Stimulated activated CD4-positive, alpha-beta T cell treated with anti-CD3 and anti-CD28 coated beads, Interleukin-4, amount 100 ng/mL, for 24 hours (primary cell): ENCODE results near the gene AKAP14.
"Not testable (repeated sequence)": the region's sequence is repeated elsewhere in the genome, so short reads cannot be mapped to it uniquely, and the experiment has no call there.

Experiments used
- DNase-seq: peaks from one replicate; pipeline ENCODE4 v3.0.0-alpha.2; 2020

AKAP14 gene

DNA sequence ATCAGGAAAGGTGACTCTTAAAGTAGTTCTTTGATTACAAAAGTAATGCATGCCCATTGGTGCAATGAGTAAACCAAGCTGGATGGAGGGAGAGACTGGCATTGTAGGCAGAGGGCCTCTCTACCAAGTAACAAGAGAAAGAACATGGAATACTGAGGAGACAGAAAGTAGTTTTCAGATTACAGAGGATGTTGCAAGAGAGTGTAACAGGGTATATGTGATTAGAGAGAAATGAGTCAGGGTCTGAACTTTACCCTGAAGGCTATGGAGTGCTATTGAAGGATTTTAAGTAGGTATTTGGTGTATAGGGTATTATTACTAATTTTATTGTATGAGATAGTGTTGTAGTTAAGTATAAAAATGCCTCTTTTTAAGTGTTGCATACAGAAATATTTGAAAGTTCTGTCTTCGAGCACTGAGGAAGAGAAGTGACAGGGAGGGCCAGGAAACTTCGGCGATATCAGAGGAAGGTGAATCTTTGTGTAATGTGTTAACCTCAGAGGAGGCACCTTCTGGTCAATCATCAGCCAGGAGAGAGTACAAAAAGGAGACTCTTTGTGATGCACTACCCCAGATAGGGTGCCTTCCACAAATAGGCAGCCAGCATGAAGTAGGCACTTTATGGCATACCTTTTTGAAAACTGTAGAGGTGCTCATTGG is 39.7 kb downstream of the AKAP14 start:
- no peak for DNase-seq

DNA sequence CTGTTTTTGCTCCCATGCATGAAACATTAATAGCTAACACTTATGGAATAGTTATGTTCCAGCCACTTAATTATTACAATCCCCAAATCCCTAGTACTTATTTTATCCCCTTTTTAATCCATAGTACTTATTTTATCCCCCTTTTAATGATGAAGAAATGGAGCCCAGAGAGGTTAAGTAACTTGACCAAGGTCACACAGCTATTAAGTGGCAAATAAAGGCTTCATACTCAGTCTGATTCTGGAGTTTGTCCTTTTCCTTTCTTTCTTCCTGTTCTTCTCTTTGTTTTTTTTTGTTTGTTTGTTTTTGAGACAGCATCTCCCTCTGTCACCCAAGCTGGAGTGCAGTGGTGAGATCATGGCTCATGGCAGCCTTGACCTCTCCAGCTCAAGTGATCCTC is 45.6 kb downstream of the AKAP14 start:
- DNase-seq = no peak

DNA sequence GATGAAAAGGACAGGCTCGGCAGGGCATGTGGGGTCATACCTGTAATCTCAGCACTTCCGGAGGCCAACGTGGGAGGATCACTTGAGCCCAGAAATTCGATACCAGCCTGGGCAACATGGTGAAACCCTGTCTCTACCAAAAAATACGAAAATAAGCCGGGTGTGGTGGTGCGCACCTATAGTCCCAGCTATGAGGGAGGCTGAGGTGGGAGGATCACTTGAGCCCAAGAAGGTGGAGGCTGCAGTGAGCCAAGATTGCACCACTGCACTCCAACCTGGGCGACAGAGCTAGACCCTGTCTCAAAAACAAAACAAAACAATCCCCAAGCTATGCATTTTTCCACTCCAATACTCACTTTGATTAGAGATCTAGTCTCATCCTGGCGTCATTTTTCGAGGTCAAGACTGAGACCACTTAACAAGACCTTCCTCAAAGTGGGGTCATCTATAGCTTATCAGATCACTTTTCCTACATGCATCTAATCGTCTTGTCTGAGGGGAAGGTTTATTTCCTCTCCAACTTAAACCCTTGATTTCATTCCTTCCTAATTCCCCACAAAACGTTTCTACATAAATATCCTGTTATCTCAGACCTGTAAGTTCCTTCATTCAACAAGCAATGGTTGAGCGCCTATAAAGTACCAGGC is 46.6 kb downstream of the AKAP14 start:
- no peak for DNase-seq

DNA sequence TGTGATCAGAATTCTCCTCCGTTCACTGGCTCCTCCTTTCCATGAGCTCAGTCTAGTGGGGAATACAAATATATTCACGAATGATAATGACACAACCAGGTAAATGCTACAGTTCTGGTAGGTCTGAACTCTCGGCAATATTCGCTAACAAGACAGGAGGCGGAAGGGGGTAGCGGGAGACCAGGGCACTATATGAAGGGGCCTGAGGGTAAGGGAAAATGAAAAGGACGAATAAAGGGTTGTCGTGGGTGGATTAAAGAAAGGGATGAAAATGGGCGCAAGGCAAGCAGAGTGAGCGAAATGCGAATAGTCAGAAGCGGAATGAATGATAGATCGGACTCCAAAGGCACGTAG is 47.1 kb downstream of the AKAP14 start:
- no peak for DNase-seq

DNA sequence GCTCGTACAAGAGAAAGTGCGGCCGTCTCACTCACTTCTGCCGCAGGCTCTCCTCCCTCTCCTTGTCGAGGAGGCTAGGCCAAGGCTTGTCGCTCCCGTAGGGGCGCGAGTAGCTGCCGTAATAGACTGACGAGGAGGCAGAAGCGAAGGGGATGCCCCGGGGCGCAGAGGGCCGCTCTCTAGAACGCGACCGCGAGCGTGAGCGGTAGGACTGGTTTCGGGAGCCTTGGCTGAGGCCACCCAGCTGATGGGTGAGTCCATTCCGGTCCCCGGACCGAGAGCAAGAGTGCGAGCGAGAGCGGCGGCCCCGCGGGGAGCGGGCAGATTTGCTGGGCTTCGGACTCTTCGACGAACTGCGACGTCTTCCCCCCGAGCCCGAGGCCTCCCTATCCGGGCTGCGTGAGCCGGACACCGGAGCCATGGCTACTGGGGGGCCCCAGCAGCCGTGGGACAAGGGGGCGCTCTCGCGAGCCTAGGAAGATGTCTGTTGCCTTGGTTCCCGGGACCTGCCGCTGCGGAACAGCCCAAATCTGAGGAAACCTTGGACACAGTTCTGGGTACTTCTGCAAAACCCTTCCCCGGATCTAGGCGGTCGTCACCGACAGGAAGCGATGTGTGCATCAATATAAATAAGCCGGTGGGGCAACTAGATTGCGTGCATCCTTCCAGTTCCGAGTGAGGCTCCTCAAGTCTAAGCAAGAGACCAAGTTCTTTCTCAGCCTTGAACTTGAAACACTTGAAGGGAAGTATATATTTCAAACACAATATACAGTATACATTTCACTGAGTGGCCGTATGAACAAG is 47.7 kb downstream of the AKAP14 start, which contains the start of gene NKAP:
Gene NKAP, minus strand, starts transcription at position 567 of the 804 bp plus-strand sequence. Its CDS starts 146 bp downstream, at position 421.
- peak; percentile 83 for DNase-seq

DNA sequence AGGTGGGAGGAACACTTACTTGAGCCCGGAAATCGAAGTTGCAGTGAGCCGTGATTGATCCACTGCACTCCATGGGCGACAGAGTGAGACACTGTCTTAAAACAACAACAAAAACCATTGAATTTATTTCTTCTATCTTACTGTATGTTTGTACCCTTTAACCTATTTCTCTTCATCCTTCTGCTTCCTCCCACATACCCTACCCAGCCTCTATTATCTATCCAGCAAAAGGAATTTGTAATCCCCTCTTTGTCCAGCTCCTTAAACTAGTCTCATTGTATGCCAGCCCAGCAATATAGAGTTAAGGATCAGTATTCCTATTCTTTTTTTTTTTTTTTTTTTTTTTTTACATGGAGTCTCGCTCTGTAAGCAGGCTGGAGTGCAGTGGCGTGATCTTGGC is 49.8 kb downstream of the AKAP14 start:
- no peak for DNase-seq

DNA sequence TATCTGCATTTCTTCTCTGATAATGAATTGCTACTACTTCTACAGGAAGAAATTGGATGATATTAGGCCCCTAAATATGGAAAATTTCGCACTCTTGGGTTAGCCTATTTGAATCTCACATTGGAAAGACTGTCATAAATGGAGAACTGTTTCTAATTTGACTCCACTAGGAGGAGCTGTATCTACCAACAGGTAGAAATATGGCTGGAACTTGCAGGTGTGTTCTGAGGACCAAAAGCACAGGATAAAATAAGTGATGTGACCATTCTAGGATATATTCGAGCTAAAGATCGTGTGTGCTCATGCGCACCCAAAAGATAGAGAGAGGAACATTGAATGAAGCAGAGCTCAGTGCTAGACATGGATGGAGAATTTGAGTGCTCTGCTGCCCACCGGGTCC is 52.7 kb downstream of the AKAP14 start:
- DNase-seq = no peak

DNA sequence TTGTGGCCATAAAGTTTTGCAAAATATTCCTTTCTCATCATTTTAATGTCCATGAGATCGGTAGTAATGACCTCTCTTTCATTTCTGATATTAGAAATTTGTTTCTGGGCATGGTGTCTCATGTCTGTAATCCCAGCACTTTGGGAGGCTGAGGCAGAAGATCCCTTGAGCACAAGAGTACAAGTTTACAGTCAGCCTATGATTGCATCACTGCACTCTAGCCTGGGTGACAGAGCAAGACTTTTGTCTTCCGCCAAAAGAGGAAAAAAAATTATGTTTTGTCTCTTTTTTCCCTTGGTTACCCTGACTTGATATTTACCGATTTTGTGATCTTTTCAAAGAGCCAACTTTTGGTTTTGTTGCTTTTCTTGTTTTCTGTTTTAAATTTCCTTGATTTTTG is 58.7 kb downstream of the AKAP14 start:
- no peak for DNase-seq

DNA sequence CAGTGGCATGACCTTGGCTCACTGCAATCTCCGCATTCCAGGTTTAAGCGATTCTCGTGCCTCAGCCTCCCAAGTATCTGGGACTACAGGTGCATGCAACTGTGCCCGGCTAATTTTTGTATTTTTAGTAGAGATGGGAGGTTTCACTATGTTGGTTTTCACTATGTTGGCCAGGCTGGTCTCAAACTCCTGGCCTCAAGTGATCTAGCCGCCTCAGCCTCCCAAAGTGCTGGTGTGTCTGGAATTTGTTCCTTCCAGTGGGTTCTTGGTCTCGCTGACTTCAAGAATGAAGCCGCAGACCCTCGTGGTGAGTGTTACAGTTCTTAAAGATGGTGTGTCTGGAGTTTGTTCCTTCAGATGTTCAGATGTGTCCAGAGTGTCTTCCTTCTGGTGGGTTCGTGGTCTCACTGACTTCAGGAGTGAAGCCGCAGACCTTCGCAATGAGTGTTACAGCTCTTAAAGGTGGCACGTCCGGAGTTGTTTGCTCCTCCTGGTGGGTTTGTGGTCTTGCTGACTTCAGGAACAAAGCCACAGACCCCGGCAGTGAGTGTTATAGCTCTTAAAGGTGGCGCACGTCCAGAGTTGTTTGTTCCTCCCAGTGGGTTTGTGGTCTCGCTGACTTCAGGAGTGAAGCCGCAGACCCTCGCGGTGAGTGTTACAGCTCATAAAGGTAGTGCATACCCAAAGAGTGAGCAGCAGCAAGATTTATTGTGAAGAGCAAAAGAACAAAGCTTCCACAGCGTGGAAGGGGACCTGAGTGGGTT is 60.3 kb downstream of the AKAP14 start:
- peak; percentile 9 for DNase-seq

DNA sequence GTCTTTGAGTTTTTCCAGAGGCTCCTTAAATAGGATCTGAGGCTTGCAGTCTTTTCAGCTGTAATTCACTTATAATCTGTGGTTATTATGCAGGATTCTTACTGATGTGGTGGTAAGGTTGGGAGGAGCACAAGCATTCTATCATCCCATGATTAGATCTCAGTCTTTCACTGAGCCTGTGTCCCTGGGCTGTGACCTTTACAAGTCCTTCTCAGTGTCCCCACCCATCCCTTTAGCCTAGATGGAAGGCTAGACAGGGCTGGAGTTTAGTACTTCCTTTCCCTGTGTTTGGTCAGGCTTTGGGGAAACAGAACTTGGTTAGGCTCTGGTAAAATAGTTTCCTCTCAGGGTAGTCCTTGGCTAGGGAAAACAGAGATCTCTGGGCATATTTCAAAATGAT is 64.9 kb downstream of the AKAP14 start:
- no peak for DNase-seq

DNA sequence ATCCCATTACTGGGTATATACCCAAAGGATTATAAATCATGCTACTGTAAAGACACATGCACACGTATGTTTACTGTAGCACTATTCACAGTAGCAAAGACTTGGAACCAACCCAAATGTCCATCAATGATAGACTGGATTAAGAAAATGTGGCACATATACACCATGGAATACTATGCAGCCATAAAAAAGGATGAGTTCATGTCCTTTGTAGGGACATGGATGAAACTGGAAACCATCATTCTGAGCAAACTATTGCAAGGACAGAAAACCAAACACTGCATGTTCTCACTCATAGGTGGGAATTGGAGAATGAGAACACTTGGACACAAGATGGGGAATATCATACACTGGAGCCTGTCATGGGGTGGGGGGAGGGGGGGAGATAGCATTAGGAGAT is 71.1 kb downstream of the AKAP14 start:
- DNase-seq = not testable (repeated sequence)
